Bronchus fibroblast of lung (primary cell): ENCODE measurements around the gene TP53. TPM values are rescaled to one million over a fixed set of nuclear protein-coding genes. Genes with fewer than 3 reads are reported as not detected.

Experiments
- total RNA-seq: library from RNA; depleted of rRNA; stranded (reverse); fragments of >200 nt; gene quantifications from 2 replicates; pipeline ENCODE4 v1.2.3, GENCODE V29; 2015

Gene TP53
- 57.2 and 61.9 TPM in 2 replicates for total RNA-seq

GRCh38 chr17:7687072-7687907, at the start of gene TP53:
Gene TP53, minus strand, starts transcription at chr17:7687490. Its CDS starts 10,896 bp downstream, at chr17:7676594.

GRCh38 chr17:7716901-7717755, 29.8 kb upstream of the TP53 start, which contains the start of gene DNAH2:
Gene DNAH2, plus strand, starts transcription at chr17:7717744. Its CDS starts 1,991 bp downstream, at chr17:7719735.

GRCh38 chr17:7704601-7705268, 17.4 kb upstream of the TP53 start, which contains the start of gene EFNB3:
Gene EFNB3, plus strand, starts transcription at chr17:7705202. Its CDS starts 397 bp downstream, at chr17:7705599.

DNA sequence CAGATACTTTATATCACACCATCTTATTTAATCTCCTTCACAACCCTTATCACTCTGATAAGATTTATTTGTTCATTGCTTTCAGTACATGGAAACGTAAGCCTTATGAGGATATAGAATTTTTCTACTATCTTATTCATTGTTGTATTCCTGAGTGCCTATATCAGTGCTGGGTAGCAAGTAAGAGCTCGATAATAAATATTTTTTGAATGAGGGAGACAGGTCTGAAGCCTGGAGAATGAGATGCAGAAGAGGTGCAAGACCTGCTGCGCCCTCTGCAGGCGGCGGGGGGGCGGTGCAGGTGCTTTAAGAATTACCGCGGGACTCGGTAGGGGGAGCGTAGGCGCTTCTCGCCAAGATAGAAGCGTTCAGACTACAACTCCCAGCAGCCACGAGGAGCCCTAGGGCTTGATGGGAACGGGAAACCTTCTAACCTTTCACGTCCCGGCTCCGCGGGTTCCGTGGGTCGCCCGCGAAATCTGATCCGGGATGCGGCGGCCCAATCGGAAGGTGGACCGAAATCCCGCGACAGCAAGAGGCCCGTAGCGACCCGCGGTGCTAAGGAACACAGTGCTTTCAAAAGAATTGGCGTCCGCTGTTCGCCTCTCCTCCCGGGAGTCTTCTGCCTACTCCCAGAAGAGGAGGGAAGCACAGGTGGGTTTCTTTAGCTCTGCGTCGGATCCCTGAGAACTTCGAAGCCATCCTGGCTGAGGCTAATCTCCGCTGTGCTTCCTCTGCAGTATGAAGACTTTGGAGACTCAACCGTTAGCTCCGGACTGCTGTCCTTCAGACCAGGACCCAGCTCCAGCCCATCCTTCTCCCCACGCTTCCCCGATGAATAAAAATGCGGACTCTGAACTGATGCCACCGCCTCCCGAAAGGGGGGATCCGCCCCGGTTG, 868 bp upstream of the TP53 start, which contains the start of gene WRAP53:
TSS of gene WRAP53 (plus strand) at position 570 of the 900 bp plus-strand sequence. CDS start at position 742, 172 bp downstream.

GRCh38 chr17:7650509-7651096, 36.7 kb downstream of the TP53 start, which contains the start of gene ATP1B2:
Gene ATP1B2, plus strand, starts transcription at chr17:7650926. Its CDS starts 593 bp downstream, at chr17:7651519.

GRCh38 chr17:7629939-7630571, 57.2 kb downstream of the TP53 start, which contains the start of gene SHBG:
Gene SHBG, plus strand, starts transcription at chr17:7630135. Its CDS starts 38 bp downstream, at chr17:7630173.

DNA sequence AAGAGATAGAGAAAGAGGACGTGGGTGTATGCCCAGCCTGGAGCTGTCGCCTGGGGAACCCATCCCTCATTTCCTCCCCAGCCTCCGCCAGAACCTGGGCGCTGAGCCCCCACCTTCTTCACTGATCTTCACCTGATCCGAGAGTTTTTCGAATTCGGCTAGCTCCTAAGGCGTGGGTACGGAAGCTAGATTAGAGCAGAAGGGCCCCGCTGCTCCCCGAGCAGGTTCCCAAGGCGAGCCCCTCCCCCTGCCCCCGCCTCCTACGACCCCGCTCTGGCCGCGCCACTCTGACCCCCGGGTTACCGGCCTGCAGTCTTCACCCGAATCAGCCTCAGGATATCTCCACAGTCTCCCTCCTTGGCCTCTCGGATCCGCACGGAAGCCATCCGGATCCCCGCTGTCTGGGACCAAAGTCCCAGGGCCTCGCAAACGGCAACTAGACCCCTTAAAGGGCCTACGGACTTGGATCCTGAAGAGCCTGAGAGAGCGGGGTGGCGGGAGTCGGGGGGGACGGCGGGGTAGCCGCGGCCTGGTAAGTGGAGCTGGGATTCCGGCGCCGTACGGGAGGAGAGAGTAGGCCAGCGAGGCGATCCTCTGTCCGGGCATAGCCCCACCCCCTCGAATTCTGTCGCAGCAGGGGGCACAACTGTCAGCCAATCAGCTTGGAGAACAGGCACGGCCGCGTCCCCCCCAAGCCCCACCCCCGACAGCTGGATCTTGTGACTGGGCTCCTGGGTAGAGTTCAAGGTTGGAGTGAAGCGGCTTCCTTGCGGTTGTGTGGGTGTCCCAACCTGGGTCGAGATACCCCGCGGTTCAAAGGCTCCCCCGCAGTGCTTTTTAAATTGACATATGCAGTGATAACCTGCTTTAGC, 59.8 kb downstream of the TP53 start, which contains the start of gene SAT2:
TSS of gene SAT2 (minus strand) at position 572 of the 872 bp plus-strand sequence. CDS start at position 386, 186 bp downstream.

Other genes with a start within 250 kb of the TP53 start
- 0.30 TPM in 1 of 2 replicates, not detected in the other for gene FGF11, start 248.0 kb downstream of the TP53 start, total RNA-seq
- 2.0 and 3.6 TPM in 2 replicates for gene CHRNB1, start 242.4 kb downstream of the TP53 start, total RNA-seq
- gene ZBTB4, start 207.9 kb downstream of the TP53 start, total RNA-seq: 15.3 and 16.6 TPM in 2 replicates
- not detected in 2 replicates for gene SLC35G6, start 206.0 kb downstream of the TP53 start, total RNA-seq
- gene POLR2A, start 203.1 kb downstream of the TP53 start, total RNA-seq: 21.5 and 22.1 TPM in 2 replicates
- gene TNFSF12, start 138.4 kb downstream of the TP53 start, total RNA-seq: 21.4 and 23.6 TPM in 2 replicates
- 1.2 TPM in 2 replicates for gene TNFSF13, start 128.7 kb downstream of the TP53 start, total RNA-seq
- gene SENP3, start 125.6 kb downstream of the TP53 start, total RNA-seq: 70.2 and 87.8 TPM in 2 replicates
- gene CD68, start 107.9 kb downstream of the TP53 start, total RNA-seq: 27.7 and 27.8 TPM in 2 replicates
- 243 and 251 TPM in 2 replicates for gene MPDU1, start 103.6 kb downstream of the TP53 start, total RNA-seq
- gene SOX15, start 97.4 kb downstream of the TP53 start, total RNA-seq: 2.4 and 2.7 TPM in 2 replicates
- 30.6 and 36.0 TPM in 2 replicates for gene FXR2, start 72.6 kb downstream of the TP53 start, total RNA-seq
- 34.1 and 35.5 TPM in 2 replicates for gene SAT2, start 59.7 kb downstream of the TP53 start, total RNA-seq
- 0.15 and 0.84 TPM in 2 replicates for gene SHBG, start 57.4 kb downstream of the TP53 start, total RNA-seq
- not detected in 2 replicates for gene ATP1B2, start 36.6 kb downstream of the TP53 start, total RNA-seq
- 21.7 and 22.7 TPM in 2 replicates for gene WRAP53, start 987 bp upstream of the TP53 start, total RNA-seq
- 0.67 and 0.89 TPM in 2 replicates for gene EFNB3, start 17.7 kb upstream of the TP53 start, total RNA-seq
- gene DNAH2, start 30.3 kb upstream of the TP53 start, total RNA-seq: under 0.01 and 0.17 TPM in 2 replicates
- 1.2 and 1.7 TPM in 2 replicates for gene KDM6B, start 146.7 kb upstream of the TP53 start, total RNA-seq
- gene TMEM88, start 167.6 kb upstream of the TP53 start, total RNA-seq: 0.74 and 4.2 TPM in 2 replicates
- gene NAA38, start 170.1 kb upstream of the TP53 start, total RNA-seq: 138 and 167 TPM in 2 replicates
- gene CYB5D1, start 170.5 kb upstream of the TP53 start, total RNA-seq: 4.9 and 5.2 TPM in 2 replicates
- gene CHD3, start 201.3 kb upstream of the TP53 start, total RNA-seq: 45.9 and 46.5 TPM in 2 replicates
- 1.0 and 1.2 TPM in 2 replicates for gene RNF227, start 228.8 kb upstream of the TP53 start, total RNA-seq
- gene KCNAB3, start 242.4 kb upstream of the TP53 start, total RNA-seq: 0.67 and 1.2 TPM in 2 replicates
- gene TRAPPC1, start 244.5 kb upstream of the TP53 start, total RNA-seq: 71.8 and 102 TPM in 2 replicates
- 24.5 TPM in 2 replicates for gene CNTROB, start 244.7 kb upstream of the TP53 start, total RNA-seq